ENCODE measurements around the gene FGD5.
A peak's percentile ranks its signal among the peaks of the same experiment; 100 is the strongest.
"Not testable (repeated sequence)": the region's sequence is repeated elsewhere in the genome, so short reads cannot be mapped to it uniquely, and the experiment has no call there.

Gene FGD5

DNA sequence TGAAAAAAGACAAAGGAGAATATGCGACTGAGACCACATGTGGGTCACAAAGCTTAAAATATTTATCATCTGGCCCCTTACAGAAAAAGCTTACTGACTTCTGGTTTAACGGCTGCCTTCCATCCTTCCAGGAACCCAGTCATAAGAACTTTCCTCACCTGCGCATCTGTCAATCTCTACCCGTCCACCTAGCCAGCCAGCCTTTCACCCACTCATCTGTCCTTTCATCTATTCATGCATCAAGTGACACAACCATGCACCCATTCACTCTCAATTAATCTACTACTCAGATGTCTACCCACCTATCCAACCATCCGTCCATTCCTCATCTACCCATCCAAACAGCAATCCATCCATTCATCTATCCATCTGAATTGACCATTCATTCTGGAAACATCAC lies 64.5 kb downstream of the FGD5 start:
- no peak for DNase-seq

DNA sequence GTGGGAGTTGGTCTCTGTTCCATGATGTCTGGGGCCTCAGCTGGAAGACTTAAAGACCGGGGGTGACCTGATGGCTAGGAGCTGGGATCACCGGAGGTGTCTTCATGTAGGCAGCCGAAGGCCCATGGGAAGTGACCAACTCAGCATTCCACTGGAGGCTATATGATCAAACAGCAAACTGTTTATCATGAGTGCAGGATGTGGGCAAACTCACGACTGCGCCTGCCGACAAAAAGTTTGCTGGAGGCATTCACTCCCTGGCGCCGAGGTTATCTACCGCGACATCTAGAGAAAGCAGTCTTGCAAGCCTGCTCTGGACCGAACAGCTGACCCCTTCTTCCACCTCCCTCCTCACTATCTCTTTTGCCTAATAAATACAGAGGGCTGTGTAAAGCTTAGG lies 65.9 kb downstream of the FGD5 start:
- DNase-seq: no peak

DNA sequence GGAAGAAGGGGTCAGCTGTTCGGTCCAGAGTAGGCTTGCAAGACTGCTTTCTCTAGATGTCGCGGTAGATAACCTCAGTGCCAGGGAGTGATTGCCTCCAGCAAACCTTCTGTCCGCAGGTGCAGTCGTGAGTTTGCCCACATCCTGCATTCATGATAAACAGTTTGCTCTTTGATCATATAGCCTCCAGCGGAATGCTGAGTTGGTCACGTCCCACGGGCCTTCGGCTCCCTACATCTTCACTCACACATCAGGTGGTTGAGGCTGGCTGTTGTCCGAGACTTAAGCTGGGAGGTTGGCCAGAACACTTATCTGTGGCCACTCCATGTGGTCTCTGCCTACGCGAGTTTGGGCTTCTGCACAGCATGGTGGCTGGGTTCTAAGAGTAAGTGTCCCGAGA lies 66.5 kb downstream of the FGD5 start:
- DNase-seq: no peak

DNA sequence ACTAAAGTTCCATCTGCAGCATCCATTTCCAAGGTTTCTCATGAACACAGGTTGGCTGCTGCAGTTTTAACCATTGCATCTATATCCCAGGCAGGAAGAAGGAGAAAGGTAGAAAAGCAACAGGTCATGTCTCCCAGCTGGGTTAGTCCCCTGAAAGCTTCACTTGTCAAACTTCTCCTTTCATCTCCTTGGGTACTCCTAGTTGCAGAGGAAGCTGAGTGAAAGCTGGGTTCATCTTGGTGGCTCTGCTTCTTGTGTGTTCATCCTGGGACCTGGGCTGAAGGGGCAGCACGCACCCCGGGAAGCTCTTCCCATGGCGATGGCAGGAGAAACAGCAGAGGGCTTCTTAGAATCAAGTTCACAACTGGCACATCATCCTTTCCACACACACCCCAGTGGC lies 67.3 kb downstream of the FGD5 start:
- DNase-seq: no peak

DNA sequence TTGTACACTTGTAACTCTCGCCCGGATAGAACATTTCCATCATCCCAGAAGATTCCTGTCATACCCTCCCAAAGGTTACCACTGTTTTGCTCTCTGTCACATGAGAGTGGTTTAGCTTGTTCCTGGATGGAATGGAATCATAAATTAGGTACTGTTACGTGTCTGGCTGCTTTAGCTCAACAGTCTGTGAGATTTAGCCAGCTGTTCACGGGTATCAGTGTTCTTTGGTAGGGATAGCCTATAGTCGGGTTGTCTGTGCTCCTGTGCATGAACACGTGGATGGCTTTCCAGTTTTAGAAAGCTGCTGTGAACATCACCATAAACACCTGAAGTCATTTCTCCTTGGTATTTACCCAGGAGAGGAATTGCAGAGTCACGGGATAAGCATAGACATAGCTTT lies 70.4 kb downstream of the FGD5 start:
- no peak for DNase-seq

DNA sequence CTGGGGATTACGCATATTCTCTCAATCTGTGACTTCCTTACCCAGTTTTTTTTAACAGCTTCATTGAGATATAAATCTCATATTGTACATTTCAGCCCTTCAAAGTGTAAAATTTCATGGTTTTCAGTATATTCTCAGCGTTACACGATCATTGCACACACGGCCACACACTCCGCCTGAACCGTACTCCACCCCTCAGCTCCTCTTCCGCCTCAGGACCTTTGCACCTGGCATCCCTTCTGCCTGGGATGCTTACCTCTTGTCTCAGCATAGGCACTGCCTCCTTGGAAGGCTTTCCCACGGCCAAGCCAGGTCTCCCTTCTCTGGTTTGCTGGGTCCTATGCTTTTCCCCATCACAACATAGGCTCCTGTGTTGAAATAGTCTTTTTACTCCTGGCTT lies 71.2 kb downstream of the FGD5 start:
- no peak for DNase-seq

DNA sequence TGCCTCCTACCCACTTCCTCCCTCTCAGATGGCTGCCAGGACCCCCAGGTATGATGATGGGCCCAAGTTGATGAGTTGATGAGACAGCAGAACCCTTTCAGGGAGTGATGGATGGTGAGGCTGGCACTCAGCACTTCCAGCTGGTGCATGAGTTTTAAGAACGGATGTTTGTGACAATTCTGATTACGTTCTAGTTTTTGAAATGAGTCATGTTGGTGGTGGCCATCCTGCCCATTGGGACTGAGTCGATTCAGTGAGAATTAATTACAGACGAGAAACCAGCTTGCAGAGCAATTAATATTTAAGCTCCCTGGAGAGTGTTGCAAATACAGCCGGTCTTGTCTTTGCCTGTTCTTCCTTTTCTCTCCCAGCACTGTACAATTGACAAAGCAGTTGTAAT lies 71.7 kb downstream of the FGD5 start:
- DNase-seq: no peak

DNA sequence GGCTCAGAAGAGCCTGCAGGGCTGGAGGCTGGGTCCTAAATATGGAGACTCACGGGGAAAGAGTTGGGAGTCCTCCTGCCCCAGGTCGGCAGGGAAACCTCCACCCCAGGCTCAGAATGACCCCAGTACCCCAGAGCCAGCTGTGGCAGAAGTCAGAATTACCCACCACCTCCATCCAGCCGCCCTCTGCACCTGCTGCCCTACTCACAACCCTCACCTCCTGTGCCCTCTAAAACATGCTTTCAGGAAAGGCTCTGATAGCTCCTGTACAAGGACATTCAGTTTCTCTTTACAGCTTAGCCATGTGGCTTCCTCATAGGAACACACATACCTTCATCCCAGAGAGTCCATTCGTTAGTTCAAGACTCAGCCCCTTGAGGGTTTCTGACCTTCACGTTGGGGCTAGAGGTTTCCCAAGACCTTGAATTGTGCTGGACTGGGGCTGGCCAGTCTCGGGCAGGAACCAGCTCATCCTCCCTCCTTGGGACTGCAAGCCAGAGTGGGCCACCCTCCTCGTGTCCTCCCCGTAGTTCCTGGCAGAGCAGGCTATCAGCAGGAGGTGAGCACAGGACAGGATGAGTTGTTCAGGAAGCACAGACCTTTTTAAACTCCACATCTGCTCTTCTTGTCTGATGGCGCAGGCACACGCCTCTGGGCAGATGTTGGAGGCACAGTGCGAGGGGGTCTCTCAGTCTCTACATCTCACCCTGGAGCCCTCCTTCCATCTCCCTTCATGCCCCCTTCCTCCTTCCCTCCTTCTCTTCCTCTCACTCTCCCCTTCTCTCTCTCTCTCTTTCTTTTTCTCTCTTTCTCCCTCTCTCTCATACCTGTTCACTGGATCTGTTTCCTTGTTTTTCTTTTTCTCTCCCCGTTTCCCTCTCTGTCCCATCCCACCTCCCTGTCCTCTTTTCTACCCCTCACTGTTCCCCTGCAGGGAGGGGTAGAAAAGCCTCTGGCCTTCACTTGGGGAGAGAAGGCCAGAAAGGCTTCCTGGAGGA lies 72.7 kb downstream of the FGD5 start:
- no peak for DNase-seq

DNA sequence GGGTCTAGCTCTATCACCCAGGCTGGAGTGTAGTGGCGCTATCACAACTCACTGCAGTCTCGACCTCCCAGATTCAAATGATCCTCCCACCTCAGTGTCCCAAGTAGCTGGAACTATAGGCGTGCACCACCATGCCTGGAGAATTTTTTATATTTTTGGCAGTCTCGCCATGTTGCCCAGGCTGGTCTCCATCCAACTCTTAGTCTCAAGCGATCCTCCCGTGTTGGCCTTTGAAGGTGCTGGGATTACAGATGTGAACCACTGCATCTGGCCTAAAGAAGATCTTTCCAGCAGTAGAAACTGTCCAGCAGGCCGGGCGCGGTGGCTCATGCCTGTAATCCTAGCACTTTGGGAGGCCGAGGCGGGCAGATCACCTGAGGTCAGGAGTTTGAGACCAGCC lies 73.5 kb downstream of the FGD5 start:
- no peak for DNase-seq

DNA sequence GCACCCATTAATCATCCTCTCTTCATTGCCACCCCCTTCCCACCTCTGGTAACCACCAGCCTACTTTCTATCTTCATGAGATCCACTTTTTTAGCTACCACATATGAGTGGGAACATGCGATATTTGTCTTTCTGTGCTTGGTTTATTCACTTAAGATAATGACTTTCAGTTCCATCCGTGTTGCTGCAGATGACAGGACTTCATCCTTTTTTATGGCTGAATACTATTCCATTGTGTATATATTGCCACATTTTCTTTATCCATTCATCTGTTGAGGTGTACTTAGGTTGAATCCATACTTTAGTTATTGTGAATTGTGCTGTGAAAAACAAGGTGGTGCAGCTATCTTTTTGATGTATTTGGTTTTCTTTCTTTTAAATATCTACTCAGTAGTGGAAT lies 75.3 kb downstream of the FGD5 start:
- no peak for DNase-seq

DNA sequence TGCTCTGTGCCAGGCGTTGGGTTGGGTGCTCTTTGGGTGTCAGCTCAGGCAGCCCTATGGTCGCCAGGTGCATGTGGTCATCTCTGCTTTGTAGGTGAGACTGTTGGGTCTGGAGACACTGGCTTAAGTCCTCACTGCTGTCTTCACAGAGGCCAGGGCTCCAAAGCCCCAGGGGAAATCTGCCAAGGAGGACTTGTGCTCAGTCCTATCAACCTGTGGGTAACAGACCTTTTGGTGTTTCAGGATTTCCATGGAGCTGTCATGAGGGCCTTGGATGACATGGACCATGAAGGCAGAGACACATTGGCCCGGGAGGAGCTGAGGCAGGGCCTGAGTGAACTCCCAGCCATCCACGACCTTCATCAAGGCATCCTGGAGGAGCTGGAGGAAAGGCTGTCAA lies 78.5 kb downstream of the FGD5 start:
- no peak for DNase-seq

DNA sequence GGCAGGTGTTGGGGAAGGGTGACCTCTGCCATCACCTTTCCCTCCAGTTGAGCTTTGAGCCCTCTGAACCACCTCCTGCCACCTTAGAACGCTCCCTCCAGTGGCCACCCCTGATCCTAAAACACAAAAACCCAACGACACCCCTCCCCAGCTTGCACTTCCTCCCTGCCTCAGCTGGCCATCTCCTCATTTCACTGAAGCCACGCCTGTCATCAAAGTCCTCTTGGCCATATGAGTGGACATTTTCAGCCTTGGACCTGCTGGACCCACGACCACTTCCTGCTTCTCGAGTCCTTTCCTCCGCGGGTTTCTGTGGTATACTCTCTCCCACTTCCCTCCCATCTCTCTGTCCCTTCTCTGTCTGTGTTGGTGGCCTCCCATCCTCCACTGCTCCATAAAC lies 80.2 kb downstream of the FGD5 start:
- no peak for DNase-seq

DNA sequence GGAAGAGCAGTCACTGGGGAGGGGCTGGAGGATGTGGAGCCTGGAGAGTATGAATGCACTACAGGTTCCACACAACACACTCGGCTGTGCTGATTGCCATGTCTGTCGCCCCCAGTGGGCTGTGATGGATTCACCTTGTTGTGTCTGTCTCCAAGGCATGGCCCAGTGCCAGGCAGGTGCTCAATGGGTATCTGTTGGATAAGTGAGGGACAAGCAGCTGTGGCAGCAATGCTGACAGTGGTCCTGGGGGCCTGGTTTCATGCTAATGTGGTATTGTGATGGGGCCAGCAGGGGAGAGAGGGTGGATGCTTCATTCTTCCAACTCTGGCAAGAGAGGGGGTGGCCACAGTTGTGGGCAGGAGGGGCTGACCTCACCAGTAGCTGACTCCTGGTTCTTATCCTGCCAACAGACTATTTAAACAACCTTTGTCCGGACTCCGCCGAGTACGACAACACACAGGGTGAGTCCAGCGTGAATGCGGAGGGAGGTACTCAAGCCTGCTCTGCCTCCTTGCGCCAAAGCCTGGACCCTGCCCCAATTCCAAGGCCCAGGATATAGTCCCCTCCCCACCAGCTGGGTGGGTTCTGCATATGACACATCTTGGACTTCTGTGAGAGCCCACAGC lies 81.3 kb downstream of the FGD5 start:
- DNase-seq: peak; percentile 70 to 81

DNA sequence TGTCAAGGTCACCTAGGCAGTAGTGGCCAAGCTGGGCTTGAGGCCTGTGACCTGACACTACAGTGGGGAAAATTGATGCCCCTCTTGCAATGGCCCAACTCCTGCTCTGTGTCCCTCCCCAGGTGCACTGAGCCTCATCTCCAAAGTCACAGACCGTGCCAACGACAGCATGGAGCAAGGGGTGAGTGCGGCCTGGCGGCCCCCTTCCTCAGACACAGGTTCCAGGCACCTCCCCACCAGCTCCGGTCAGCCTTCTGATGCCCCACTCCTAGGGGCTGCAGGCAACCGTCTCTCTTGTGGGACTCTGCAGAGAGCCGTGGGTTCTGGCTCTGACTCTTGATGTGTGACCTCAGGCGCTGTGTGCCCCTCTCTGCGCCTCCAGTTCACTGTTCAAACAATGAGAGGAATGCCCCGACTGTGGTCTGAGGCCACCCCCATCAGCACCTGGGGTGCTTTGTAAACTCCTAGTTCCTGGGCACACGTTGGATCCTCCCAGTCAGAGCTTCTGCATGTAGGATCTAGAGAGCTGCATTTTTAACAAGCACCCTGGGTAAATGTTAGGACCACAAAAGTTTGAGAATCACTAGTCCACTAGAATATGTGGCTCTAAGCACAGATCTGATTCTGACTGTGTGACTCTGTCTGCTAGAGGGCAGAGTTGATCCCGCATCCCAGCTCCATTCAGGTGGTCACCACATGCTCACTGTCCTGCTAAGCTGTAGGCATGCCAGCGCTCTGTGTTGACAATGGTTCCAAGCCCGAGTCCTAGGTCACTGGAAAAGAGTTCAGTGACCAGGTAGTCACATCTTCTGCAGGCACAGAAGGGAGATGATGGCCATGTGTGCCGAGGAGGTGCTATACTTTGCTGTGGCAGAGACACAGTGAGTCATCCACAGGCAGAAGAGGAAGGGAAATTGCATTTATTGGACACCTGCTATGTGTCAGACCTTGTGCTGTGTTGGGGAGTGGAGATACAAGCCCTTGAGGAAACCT lies 82.4 kb downstream of the FGD5 start:
- no peak for DNase-seq

DNA sequence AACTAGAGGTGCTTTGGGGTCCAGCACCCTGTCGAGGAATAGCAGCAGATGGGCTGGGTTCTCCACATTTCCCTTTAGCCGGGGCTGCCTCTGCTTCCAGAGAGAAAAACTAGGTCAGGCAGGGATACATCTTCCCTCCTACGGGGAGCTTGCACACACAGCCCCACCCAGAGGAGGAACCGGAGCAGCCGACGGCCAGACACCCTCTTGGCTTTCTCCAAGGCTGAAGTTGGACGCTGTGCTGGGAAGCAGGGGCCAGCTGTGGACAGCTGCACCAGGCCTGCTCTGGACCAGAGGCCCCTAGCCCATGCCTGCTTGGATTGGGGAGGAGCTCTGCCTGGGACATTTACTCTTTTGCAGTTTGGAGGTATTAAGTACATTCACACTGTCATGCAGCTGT lies 84.0 kb downstream of the FGD5 start:
- DNase-seq: no peak

DNA sequence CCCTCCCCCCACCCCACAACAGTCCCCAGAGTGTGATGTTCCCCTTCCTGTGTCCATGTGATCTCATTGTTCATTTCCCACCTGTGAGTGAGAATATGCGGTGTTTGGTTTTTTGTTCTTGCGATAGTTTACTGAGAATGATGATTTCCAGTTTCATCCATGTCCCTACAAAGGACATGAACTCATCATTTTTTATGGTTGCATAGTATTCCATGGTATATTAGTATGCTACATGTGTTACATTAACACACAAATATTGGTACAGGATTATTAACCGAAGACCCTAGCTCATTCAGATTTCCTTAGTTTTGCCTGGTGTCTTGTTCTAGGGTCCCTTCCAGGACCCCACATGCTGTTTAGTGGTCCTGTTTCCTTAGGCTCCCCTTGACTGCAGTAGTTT lies 84.7 kb downstream of the FGD5 start:
- DNase-seq: not testable (repeated sequence)

DNA sequence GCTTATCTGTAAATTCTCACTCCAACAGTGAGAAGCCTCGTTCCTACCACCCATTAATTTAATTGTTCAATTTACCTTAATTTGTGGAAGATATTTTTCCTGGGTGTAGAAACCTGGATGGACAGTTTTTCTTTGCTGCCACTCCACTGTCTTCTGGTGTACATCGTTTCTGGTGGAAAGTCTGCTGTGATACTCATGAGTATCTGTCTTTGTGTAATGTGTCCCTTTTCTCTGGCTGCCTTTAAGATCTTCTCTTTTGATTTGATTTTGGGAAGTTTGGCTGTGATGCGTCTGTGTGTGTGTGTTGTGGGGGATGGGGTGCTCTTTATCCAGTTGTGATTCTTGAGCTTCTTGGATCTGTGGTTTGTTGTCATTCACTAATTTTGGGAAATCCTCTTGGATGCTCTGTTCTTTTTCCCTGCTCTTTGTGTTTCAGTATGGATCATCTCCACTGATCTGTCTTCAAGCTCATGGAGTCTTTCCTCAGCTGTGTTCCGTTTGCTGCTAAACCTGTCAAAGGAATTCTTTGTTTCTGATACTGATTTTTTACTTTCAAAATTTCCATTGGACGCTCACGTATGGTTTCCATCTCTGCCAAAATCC lies 86.4 kb downstream of the FGD5 start:
- DNase-seq: no peak

DNA sequence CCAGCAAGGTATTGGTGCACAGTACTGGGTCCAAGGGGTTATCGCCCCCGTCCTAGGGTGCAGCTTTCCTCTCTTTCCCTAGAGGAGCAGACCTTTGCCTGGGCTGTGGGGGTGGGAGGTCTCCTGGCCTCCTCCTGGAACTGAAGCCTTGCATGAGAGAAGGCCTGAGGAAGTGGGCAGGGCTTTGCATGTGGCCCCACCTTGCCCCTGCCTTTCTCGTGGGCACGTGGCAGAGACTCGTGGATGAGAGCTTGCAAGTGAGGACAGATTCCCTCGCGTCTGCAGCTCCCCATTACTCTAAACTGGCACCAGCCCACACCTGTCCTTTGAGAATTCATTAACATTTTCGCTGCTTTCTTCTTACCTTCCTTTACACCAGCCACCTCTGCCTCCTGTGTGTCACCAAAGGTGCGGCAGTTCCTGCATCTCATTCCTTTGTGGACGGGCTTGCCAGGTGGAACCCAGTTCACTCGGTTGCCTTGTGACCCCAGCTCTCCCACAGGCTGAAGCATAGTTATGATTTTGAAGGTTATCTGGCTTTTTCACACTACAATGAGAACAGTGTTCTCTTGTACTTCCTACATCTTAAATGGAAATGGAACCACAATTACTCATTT lies 87.7 kb downstream of the FGD5 start:
- DNase-seq: no peak

DNA sequence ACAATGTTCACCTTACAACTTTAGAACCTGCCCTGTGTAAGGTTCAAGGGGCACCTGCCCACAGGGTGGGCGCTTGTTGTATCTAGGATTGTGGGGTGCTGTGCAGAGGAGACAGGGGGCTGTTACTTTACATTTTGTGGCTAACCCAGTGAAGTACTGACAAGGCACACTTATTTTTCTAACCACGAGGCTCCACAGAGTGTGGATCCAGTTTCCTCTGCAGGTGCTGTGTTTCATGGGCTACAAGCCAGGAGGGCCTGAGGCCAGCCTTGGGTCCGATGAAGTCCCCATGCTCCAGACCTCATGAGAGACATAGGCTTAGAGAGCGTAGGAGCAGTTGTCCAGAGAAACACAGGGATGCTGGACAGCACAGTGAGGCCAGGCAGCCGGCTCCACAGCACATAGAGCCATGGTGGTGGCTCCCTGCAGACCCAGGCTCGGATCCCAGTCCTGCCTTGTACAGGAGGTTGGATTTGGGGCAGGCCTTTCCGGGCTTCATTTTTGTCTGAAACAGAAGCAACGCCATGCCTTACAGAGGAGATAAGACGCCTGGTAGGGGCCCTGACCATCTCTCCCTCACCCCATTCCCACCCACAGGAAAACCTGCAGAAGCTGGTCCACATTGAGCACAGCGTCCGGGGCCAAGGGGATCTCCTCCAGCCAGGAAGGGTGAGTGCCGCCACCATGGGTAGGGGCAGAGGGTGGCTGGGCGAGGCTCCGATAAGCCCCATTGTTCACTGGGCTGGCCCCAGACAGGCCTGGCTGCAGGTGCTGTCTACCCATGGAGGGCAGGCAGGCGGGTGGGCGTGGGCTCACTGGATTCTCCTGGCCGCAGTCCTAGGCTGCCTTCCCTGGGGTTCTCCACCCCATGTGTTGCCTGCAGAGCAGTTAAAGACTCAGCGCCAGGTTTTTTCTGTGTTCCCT lies 88.5 kb downstream of the FGD5 start:
- DNase-seq: no peak

DNA sequence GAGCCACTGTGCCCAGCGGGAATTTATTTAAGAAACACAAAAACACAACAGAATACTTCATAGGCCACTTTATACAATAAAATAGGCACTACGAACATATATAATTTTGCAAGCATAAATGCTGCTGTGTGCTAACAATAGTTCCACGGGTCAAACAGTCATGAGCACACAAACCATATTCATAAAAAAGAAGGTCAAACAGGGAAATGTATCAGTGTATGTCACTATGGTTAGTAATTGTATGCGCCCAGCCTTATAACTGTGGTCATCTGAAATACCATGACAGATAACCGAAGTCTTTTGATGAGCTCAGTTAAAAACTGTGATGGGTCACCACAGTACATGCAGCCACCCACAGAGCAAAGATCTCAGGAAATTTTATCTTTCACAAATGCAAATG lies 90.5 kb downstream of the FGD5 start:
- no peak for DNase-seq

DNA sequence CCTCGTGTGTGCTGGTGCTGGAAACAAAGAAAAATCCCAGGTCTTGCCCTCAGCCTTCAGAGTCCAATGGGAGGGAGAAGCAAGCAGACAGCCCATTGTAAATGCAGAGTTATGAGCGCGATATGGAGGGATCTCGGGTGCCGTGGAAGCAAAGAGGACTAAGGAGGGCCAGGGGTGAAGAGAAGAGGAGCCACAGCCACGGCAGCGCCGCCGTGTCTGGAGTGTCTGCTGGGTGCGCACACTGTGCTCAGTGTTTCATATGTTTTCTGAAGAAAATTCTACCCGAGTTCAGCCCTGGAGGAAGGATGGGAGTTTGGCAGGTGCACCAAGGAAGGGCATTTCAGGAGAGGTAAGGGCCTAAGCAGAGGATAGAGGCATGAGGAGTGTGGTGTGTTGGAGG lies 92.9 kb downstream of the FGD5 start:
- no peak for DNase-seq
